Neural cell (in vitro differentiated cells): ENCODE measurements around the gene CCR5. TPM values are rescaled to one million over a fixed set of nuclear protein-coding genes. Genes with fewer than 3 reads are reported as not detected.

Source experiments
- H2AFZ ChIP-seq: fragments of 200-600, 300-800 bp; sonication (generic), shearing (Covaris generic); 2 replicates; pipeline ENCODE4 v1.6.0; 2014; ENCODE audit warnings: low read depth, mild to moderate bottlenecking, antibody characterized with exemption, low read length, moderate library complexity
- H3F3A ChIP-seq: fragments of 200-600 bp; shearing (Covaris generic); 2 replicates; pipeline ENCODE4 v1.6.1; 2016; ENCODE audit warnings: mild to moderate bottlenecking, moderate library complexity, mixed read lengths, antibody characterized with exemption, low read length; ENCODE audit not compliant: insufficient read depth, poor library complexity, severe bottlenecking
- H3K27ac ChIP-seq: fragments of 200-600, 300-800 bp; sonication (generic), shearing (Covaris generic); 2 replicates; pipeline ENCODE4 v1.5.1; 2014; ENCODE audit warnings: mild to moderate bottlenecking, low read length, moderate library complexity
- H3K27me3 ChIP-seq: fragments of 300-800, 200-600 bp; sonication (generic), shearing (Covaris generic); 2 replicates; pipeline ENCODE4 v1.6.0; 2014; ENCODE audit warnings: mild to moderate bottlenecking, low read depth, low read length, moderate library complexity; ENCODE audit not compliant: insufficient read depth
- H3K36me3 ChIP-seq: fragments of 300-800, 200-600 bp; sonication (generic), shearing (Covaris generic); 2 replicates; pipeline ENCODE4 v1.5.1; 2014; ENCODE audit warnings: mild to moderate bottlenecking, antibody characterized with exemption, low read length, moderate library complexity; ENCODE audit not compliant: insufficient read depth
- H3K4me2 ChIP-seq: fragments of 300-800, 200-600 bp; sonication (generic), shearing (Covaris generic); 2 replicates; pipeline ENCODE4 v1.6.0; 2014; ENCODE audit warnings: mild to moderate bottlenecking, low read length
- H3K4me3 ChIP-seq: fragments of 300-800, 200-600 bp; sonication (generic), shearing (Covaris generic); 2 replicates; pipeline ENCODE4 v1.5.1; 2014; ENCODE audit warnings: mild to moderate bottlenecking, low read length, moderate library complexity
- H3K79me2 ChIP-seq: fragments of 200-600 bp; shearing (Covaris generic); replicated peaks from 2 replicates; pipeline ENCODE4 v1.6.0; 2014; ENCODE audit warnings: mild to moderate bottlenecking, low read length, moderate library complexity; ENCODE audit not compliant: insufficient read depth
- H3K9ac ChIP-seq: fragments of 300-800, 200-600 bp; sonication (generic), shearing (Covaris generic); 2 replicates; pipeline ENCODE4 v1.6.1; 2016; ENCODE audit warnings: mild to moderate bottlenecking, low read length, mixed read lengths
- H3K9me2 ChIP-seq: fragments of 200-600 bp; shearing (Covaris generic); 2 replicates; pipeline ENCODE4 v1.6.1; 2016; ENCODE audit warnings: mild to moderate bottlenecking, low read length, mixed read lengths; ENCODE audit not compliant: insufficient read depth
- H3K9me3 ChIP-seq: fragments of 200-600, 300-800 bp; sonication (generic), shearing (Covaris generic); 2 replicates; pipeline ENCODE4 v1.6.1; 2016; ENCODE audit warnings: mild to moderate bottlenecking, mixed run types, low read length, moderate library complexity, mixed read lengths
- H4K20me1 ChIP-seq: fragments of 200-600 bp; shearing (Covaris generic); 2 replicates; pipeline ENCODE4 v1.6.1; 2016; ENCODE audit warnings: mild to moderate bottlenecking, mixed run types; ENCODE audit not compliant: insufficient read depth
- EP300 ChIP-seq: fragments of 450-650 bp; conservative IDR thresholded peaks from 2 replicates; pipeline ENCODE4 v1.6.1; 2014; ENCODE audit warnings: antibody characterized with exemption, mild to moderate bottlenecking, moderate library complexity; ENCODE audit not compliant: poor library complexity, severe bottlenecking
- EZH2 ChIP-seq: fragments of 200-600, 300-800 bp; shearing (Covaris generic), sonication (generic); IDR thresholded peaks from 2 replicates; pipeline ENCODE4 v1.6.1; 2014; ENCODE audit warnings: antibody characterized with exemption, low read length, borderline replicate concordance, mild to moderate bottlenecking; ENCODE audit not compliant: insufficient read depth, poor library complexity, severe bottlenecking
- MXI1 ChIP-seq: fragments of 450-650 bp; conservative IDR thresholded peaks from 2 replicates; pipeline ENCODE4 v1.6.1; 2014; ENCODE audit warnings: antibody characterized with exemption, mild to moderate bottlenecking; ENCODE audit not compliant: poor library complexity, severe bottlenecking
- POLR2AphosphoS5 ChIP-seq: IDR thresholded peaks from 2 replicates; pipeline ENCODE4 v1.6.1; 2012
- RAD21 ChIP-seq: fragments of 450-650 bp; conservative IDR thresholded peaks from 2 replicates; pipeline ENCODE4 v1.6.1; 2014; ENCODE audit warnings: antibody characterized with exemption, mild to moderate bottlenecking, moderate library complexity
- SMC3 ChIP-seq: fragments of 450-650 bp; conservative IDR thresholded peaks from 2 replicates; pipeline ENCODE4 v1.6.1; 2014; ENCODE audit warnings: antibody characterized with exemption, mild to moderate bottlenecking, moderate library complexity; ENCODE audit not compliant: poor library complexity
- TAF1 ChIP-seq: IDR thresholded peaks from 2 replicates; pipeline ENCODE4 v1.6.1; 2012; ENCODE audit warnings: low read depth
- polyA plus RNA-seq: library from polyadenylated mRNA; depleted of rRNA; stranded (reverse); fragments of >200 nt; gene quantifications from 2 replicates; pipeline ENCODE4 v1.2.3, GENCODE V29; 2014
- TF ChIP-seq, protein P1 (sequence below): fragments of 450-650 bp; IDR thresholded peaks from 2 replicates; pipeline ENCODE4 v1.5.1; 2014; ENCODE audit warnings: antibody characterized with exemption, mild to moderate bottlenecking, moderate library complexity; ENCODE audit not compliant: poor library complexity, severe bottlenecking
- TF ChIP-seq, protein P2 (sequence below): IDR thresholded peaks from 2 replicates; pipeline ENCODE4 v1.6.1; 2012; ENCODE audit warnings: borderline replicate concordance

Gene CCR5
- polyA plus RNA-seq, 1 donor from 2014 or later = not detected

- Histone ChIP-seq H3K27me3 (no peaks in the 10 kb centered on the region), H3K9me2 (no peaks in the 10 kb centered on the region), H3K9me3 (no peaks in the 10 kb centered on the region), H2AFZ (no peak overlapping the region), H3K36me3 (no peaks in the 10 kb centered on the region), H3K9ac (no peak overlapping the region), H3K79me2 (no peaks in the 10 kb centered on the region), H3F3A (no peaks in the 10 kb centered on the region), H4K20me1 (no peaks in the 10 kb centered on the region), H3K27ac (no peak overlapping the region), H3K4me3 (no peak overlapping the region), H3K4me2 (no peak overlapping the region)
- TF ChIP-seq EZH2 (no peak), TAF1 (no peak), POLR2AphosphoS5 (no peak), RAD21 (no peak), EP300 (no peak), MXI1 (no peak)
- TF ChIP-seq, protein P1, sequence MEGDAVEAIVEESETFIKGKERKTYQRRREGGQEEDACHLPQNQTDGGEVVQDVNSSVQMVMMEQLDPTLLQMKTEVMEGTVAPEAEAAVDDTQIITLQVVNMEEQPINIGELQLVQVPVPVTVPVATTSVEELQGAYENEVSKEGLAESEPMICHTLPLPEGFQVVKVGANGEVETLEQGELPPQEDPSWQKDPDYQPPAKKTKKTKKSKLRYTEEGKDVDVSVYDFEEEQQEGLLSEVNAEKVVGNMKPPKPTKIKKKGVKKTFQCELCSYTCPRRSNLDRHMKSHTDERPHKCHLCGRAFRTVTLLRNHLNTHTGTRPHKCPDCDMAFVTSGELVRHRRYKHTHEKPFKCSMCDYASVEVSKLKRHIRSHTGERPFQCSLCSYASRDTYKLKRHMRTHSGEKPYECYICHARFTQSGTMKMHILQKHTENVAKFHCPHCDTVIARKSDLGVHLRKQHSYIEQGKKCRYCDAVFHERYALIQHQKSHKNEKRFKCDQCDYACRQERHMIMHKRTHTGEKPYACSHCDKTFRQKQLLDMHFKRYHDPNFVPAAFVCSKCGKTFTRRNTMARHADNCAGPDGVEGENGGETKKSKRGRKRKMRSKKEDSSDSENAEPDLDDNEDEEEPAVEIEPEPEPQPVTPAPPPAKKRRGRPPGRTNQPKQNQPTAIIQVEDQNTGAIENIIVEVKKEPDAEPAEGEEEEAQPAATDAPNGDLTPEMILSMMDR = no peak
Observed at GRCh38 chr3:46419816-46420215, 49.1 kb downstream of the CCR5 start.

- Histone ChIP-seq H3K4me2 (no peak overlapping the region), H3K79me2 (no peaks in the 10 kb centered on the region), H3F3A (no peaks in the 10 kb centered on the region), H3K9me3 (no peaks in the 10 kb centered on the region), H3K36me3 (no peaks in the 10 kb centered on the region), H4K20me1 (no peaks in the 10 kb centered on the region), H3K9ac (no peak overlapping the region), H3K27ac (no peak overlapping the region), H2AFZ (no peak overlapping the region), H3K9me2 (no peaks in the 10 kb centered on the region), H3K4me3 (no peak overlapping the region), H3K27me3 (no peaks in the 10 kb centered on the region)
- TF ChIP-seq, protein P2, sequence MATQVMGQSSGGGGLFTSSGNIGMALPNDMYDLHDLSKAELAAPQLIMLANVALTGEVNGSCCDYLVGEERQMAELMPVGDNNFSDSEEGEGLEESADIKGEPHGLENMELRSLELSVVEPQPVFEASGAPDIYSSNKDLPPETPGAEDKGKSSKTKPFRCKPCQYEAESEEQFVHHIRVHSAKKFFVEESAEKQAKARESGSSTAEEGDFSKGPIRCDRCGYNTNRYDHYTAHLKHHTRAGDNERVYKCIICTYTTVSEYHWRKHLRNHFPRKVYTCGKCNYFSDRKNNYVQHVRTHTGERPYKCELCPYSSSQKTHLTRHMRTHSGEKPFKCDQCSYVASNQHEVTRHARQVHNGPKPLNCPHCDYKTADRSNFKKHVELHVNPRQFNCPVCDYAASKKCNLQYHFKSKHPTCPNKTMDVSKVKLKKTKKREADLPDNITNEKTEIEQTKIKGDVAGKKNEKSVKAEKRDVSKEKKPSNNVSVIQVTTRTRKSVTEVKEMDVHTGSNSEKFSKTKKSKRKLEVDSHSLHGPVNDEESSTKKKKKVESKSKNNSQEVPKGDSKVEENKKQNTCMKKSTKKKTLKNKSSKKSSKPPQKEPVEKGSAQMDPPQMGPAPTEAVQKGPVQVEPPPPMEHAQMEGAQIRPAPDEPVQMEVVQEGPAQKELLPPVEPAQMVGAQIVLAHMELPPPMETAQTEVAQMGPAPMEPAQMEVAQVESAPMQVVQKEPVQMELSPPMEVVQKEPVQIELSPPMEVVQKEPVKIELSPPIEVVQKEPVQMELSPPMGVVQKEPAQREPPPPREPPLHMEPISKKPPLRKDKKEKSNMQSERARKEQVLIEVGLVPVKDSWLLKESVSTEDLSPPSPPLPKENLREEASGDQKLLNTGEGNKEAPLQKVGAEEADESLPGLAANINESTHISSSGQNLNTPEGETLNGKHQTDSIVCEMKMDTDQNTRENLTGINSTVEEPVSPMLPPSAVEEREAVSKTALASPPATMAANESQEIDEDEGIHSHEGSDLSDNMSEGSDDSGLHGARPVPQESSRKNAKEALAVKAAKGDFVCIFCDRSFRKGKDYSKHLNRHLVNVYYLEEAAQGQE = no peak
- TF ChIP-seq MXI1 = no peak
- no peak for TF ChIP-seq EP300
- no peak for TF ChIP-seq POLR2AphosphoS5
- TF ChIP-seq EZH2 = no peak
- TF ChIP-seq SMC3 = no peak
- TF ChIP-seq TAF1 = no peak
- TF ChIP-seq RAD21 = no peak
- TF ChIP-seq, protein P1 = no peak
Observed at GRCh38 chr3:46420931-46421330, 50.2 kb downstream of the CCR5 start.
